WI38 (cell line): ENCODE data around the gene MAGEB17.

Experiments used
- H3K4me3 ChIP-seq: 2 replicates; pipeline ENCODE4 v1.5.1; 2011; ENCODE audit warnings: low read depth, mild to moderate bottlenecking, control low read depth, low read length
- CTCF ChIP-seq: IDR thresholded peaks from 2 replicates; pipeline ENCODE4 v1.5.1; 2012; ENCODE audit warnings: low read depth, mild to moderate bottlenecking, control low read depth, low read length

MAGEB17 gene

GRCh38 chrX:16167181-16167580, at the start of gene MAGEB17:
MAGEB17 (plus strand) TSS chrX:16167481; CDS start chrX:16170383, 2,902 bp downstream.
- no peak for TF ChIP-seq CTCF
- no peak within 1 kb of the TSS for H3K4me3 ChIP-seq

GRCh38 chrX:16119353-16120220, 47.7 kb upstream of the MAGEB17 start:
- no peak overlapping the region for H3K4me3 ChIP-seq
- no peak for TF ChIP-seq CTCF

GRCh38 chrX:16120431-16120830, 46.9 kb upstream of the MAGEB17 start:
- H3K4me3 ChIP-seq = no peak overlapping the region
- no peak for TF ChIP-seq CTCF

- H3K4me3 ChIP-seq = peak within 1 kb of the TSS; percentile 47
- TF ChIP-seq CTCF = peak; percentile 78
Observed at GRCh38 chrX:16123222-16123786, 44.0 kb upstream of the MAGEB17 start, which contains the start of gene GRPR. GRPR (plus strand) TSS chrX:16123565; CDS start chrX:16123954, 389 bp downstream.

- peak overlapping the region; percentile 47 for H3K4me3 ChIP-seq
- TF ChIP-seq CTCF = no peak
Observed at GRCh38 chrX:16124201-16124600, 43.1 kb upstream of the MAGEB17 start.

- TF ChIP-seq CTCF = no peak
- H3K4me3 ChIP-seq = peak overlapping the region; percentile 47
Observed at GRCh38 chrX:16125520-16126149, 41.6 kb upstream of the MAGEB17 start.

- no peak for TF ChIP-seq CTCF
Observed at GRCh38 chrX:16130707-16131106, 36.6 kb upstream of the MAGEB17 start.

More at GRCh38 chrX:16130707-16131106, 36.6 kb upstream of the MAGEB17 start:
- H3K4me3 ChIP-seq = no peak overlapping the region
